ENCODE measurements around the gene FAM78B.

DNA sequence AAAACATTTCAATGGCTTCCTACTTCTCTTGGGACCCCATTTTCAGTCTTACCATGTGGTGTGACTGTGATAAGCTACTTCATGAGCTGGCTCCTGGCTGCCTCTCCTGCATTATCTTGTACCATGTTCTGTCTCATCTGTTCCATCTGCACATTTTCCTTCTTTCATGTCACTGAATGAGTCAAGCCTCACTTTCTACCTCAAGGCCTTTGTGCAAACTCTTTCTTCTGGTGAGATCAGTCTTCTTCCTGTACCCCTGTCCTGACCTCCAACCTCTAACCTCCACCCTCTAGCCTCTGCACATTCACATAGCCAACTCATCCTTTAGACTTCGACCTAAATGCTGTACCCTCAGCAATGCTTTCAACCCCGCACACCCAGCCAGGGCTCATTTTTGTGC, 9.6 kb upstream of the FAM78B start:
- TF ChIP-seq POLR2A (IDR thresholded peaks at IDR 0.05), result no peak
- TF ChIP-seq, protein P1, sequence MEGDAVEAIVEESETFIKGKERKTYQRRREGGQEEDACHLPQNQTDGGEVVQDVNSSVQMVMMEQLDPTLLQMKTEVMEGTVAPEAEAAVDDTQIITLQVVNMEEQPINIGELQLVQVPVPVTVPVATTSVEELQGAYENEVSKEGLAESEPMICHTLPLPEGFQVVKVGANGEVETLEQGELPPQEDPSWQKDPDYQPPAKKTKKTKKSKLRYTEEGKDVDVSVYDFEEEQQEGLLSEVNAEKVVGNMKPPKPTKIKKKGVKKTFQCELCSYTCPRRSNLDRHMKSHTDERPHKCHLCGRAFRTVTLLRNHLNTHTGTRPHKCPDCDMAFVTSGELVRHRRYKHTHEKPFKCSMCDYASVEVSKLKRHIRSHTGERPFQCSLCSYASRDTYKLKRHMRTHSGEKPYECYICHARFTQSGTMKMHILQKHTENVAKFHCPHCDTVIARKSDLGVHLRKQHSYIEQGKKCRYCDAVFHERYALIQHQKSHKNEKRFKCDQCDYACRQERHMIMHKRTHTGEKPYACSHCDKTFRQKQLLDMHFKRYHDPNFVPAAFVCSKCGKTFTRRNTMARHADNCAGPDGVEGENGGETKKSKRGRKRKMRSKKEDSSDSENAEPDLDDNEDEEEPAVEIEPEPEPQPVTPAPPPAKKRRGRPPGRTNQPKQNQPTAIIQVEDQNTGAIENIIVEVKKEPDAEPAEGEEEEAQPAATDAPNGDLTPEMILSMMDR (IDR thresholded peaks at IDR 0.05), result no peak

All from Peyer's patch (tissue), 4 donors.